GM12891 (cell line): ENCODE data around the gene SBF1.

Source experiments
- PAX5 ChIP-seq: IDR thresholded peaks from 2 replicates; pipeline ENCODE4 v1.6.1; 2011; ENCODE audit warnings: low read length, moderate library complexity, mild to moderate bottlenecking; ENCODE audit not compliant: insufficient read depth, severe bottlenecking
- POLR2A ChIP-seq: IDR thresholded peaks from 2 replicates; pipeline ENCODE4 v1.6.1; 2011; ENCODE audit warnings: low read depth, low read length, control low read depth
- POLR2AphosphoS5 ChIP-seq: IDR thresholded peaks from 2 replicates; pipeline ENCODE4 v1.6.1; 2011; ENCODE audit warnings: low read depth, low read length, control low read depth

GRCh38 chr22:50414476-50415248, 60.2 kb downstream of the SBF1 start:
- TF ChIP-seq POLR2AphosphoS5 (no peak), POLR2A (no peak), PAX5 (no peak)
